Adrenal gland (tissue), 5 donors: ENCODE data around the gene LGALS13.

ENCODE experiments used
- CTCF ChIP-seq, 6 experiments: fragments of 450-650 bp in 4 of 6; fragments of 200-600 bp in 2 of 6; sonication (generic) in 1 of 6; IDR thresholded peaks; 1 replicate in 5 of 6; 2 replicates in 1 of 6; pipeline versions ENCODE4 v1.5.1 to v1.8.0; 2016 to 2021; ENCODE audit warnings: antibody characterized with exemption in 6 of 6, mild to moderate bottlenecking in 2 of 6, moderate library complexity in 1 of 6
- POLR2A ChIP-seq, 2 donors: fragments of 450-650 bp; IDR thresholded peaks; one replicate each; pipeline ENCODE4 v1.6.1; 2017; ENCODE audit warnings: antibody characterized with exemption in 2 of 2, mild to moderate bottlenecking in 2 of 2, moderate library complexity in 1 of 2
- donor health status: DM: no; HTN: no; CAD: no.

GRCh38 chr19:39582891-39583625 is 19.3 kb upstream of the LGALS13 start:
- TF ChIP-seq CTCF (IDR thresholded peaks at IDR 0.05) (no peak), POLR2A (IDR thresholded peaks at IDR 0.05) (no peak)
